ENCODE results near the gene ITPKB.

The ITPKB gene

DNA sequence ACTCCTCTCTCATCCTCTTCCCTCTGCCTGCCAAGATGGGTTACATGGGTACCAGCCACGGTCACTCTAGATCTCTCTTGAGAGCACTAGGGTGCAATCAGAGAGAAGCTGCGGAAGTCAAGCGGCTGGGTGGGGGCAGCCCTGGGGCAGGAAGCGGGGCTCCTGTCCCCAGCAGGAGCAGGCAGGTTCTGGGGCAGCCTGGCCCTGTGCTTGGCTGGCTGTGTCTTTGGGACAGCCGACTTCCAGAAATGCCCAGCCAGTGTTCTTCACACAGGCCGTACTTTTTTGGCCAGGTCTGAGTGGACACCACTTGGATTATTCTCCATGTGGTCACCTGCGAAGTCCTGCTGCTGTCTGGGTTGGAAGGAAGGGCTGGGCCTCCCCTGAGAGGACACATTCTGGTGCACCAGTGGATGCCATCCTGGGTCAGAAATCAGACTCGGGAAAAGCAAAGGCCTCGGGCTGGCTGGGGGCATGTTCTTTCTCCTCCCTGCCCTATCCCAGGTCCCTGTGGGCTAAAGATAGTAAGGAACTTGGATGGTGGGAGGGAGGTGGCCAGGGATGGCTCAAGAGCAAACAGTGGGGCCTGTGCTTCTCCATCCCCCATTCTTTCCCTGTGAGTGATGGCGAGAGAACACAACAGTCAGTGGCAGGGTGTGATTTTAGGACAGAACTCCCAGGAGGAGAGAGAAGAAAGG, 93.7 kb downstream of the ITPKB start:
- no peaks in the 10 kb centered on the region for H3K27me3 ChIP-seq (replicated peaks; ENCODE audit: control insufficient read depth, insufficient read depth, low read length)
- no peak overlapping the region for H3K4me3 ChIP-seq (replicated peaks; ENCODE audit: low read depth, low read length)
- TF ChIP-seq CTCF (IDR thresholded peaks at IDR 0.05; ENCODE audit: insufficient read depth, low read length, poor library complexity, severe bottlenecking), result no peak
- peaks cover 37% of the 10 kb centered on the region for H3K36me3 ChIP-seq (ENCODE audit: control insufficient read depth, insufficient read depth, low read length)
- DNase-seq (ENCODE audit: extremely low read depth, insufficient read length), result no peak

DNA sequence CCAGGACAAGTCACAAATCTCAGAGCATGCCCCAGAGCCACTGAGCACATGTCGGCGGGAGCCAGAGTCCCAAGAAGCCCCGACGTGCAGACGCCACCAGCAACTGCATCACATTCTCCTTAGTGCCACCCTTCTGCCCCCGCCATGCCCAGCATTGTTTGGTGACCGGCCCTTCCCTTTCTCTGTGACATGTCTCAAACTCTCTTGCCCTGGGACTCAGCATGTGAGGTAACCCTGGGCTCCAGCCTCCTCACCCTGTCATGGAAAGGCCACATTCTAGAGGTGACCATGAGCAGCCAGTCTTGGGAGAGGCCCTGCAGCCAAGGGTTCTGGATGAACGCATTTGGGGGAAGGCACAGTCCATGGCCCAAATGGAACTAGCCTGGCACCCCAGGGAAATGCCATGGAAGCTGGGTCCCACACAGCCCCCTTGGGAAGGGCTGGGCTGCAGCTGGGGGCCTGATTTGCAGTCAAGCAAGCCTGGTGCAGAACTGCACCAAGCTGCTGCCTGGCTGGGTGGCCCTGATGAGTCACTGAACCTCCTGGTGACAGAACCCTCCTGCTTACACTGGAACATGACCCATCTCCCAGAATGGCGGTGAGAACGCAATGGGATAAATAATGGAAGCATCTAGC, 94.4 kb downstream of the ITPKB start:
- Histone ChIP-seq H3K27me3 (replicated peaks; ENCODE audit: control insufficient read depth, insufficient read depth, low read length) (no peaks in the 10 kb centered on the region), H3K4me3 (replicated peaks; ENCODE audit: low read depth, low read length) (no peak overlapping the region)

GRCh38 chr1:226643611-226644540, 95.2 kb downstream of the ITPKB start:
- Histone ChIP-seq H3K36me3 (ENCODE audit: control insufficient read depth, insufficient read depth, low read length) (peaks cover 38% of the 10 kb centered on the region), H3K27me3 (replicated peaks; ENCODE audit: control insufficient read depth, insufficient read depth, low read length) (no peaks in the 10 kb centered on the region), H3K4me3 (replicated peaks; ENCODE audit: low read depth, low read length) (no peak overlapping the region; the same call in 1 of the 2 replicates)
- peak; percentile 51 for TF ChIP-seq CTCF (IDR thresholded peaks at IDR 0.05; ENCODE audit: insufficient read depth, low read length, poor library complexity, severe bottlenecking)
- DNase-seq (ENCODE audit: extremely low read depth, insufficient read length), result peak; percentile 76

More for the DNA sequence above, 94.4 kb downstream of the ITPKB start:
- TF ChIP-seq CTCF (IDR thresholded peaks at IDR 0.05; ENCODE audit: insufficient read depth, low read length, poor library complexity, severe bottlenecking), result no peak
- H3K36me3 ChIP-seq (ENCODE audit: control insufficient read depth, insufficient read depth, low read length), result peaks cover 37% of the 10 kb centered on the region
- no peak for DNase-seq (ENCODE audit: extremely low read depth, insufficient read length)

GRCh38 chr1:226643177-226643576, 95.9 kb downstream of the ITPKB start:
- Histone ChIP-seq H3K36me3 (ENCODE audit: control insufficient read depth, insufficient read depth, low read length) (peaks cover 42% of the 10 kb centered on the region), H3K27me3 (replicated peaks; ENCODE audit: control insufficient read depth, insufficient read depth, low read length) (no peaks in the 10 kb centered on the region), H3K4me3 (replicated peaks; ENCODE audit: low read depth, low read length) (no peak overlapping the region)
- peak; percentile 56 for DNase-seq (ENCODE audit: extremely low read depth, insufficient read length)
- no peak for TF ChIP-seq CTCF (IDR thresholded peaks at IDR 0.05; ENCODE audit: insufficient read depth, low read length, poor library complexity, severe bottlenecking)

GRCh38 chr1:226642421-226642820, 96.7 kb downstream of the ITPKB start:
- Histone ChIP-seq H3K27me3 (replicated peaks; ENCODE audit: control insufficient read depth, insufficient read depth, low read length) (no peaks in the 10 kb centered on the region), H3K36me3 (ENCODE audit: control insufficient read depth, insufficient read depth, low read length) (peaks cover 36% of the 10 kb centered on the region), H3K4me3 (replicated peaks; ENCODE audit: low read depth, low read length) (no peak overlapping the region)
- no peak for TF ChIP-seq CTCF (IDR thresholded peaks at IDR 0.05; ENCODE audit: insufficient read depth, low read length, poor library complexity, severe bottlenecking)
- DNase-seq (ENCODE audit: extremely low read depth, insufficient read length), result no peak
